Measurements from ENCODE around the gene TMEM86B. TPM values are rescaled to one million over a fixed set of nuclear protein-coding genes. Genes with fewer than 3 reads are reported as not detected.

Gene TMEM86B
- total RNA-seq, 1 experiment from 2014 or later: 4.2 TPM

DNA sequence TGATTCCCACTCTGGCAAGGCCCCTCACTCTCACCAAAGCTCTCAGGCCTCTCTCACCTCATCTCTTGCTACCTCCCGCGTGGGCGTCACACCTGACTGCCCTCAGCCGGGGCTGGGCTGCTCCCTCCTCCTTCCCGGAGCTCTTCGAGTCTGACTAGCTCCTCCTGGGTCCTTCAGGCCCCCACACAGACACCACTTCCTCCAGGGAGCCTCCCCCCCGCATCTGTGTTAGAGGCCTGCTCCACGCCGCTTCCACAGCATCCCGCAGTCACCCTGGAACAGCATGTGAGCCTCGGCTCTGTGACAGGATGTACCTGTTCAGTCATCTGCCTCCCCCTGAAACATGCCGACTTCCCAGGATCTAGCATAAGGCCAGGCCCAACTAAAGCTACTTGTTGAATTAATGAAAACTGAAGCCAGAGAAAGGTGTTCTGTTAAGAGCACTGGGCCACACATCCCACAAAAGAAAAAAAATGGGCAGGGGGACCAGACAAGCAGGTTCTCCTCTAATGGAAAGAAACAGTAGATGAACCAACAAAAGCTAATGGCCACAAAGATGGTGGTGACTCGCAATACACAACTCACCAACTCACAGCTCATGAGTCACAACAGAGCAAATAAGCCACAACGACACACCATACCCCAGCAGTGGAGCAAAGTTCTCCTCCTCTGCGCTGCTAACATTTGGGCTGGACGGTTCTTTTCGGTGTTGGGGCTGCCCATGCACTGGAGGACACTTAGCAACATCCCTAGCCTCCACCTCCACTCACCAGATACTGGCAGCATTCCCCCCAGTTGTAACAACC, 27.3 kb upstream of the TMEM86B start:
- peak; percentile 20 for DNase-seq (ENCODE audit: unreplicated experiment)
- peaks cover 24% of the 10 kb centered on the region for H3K36me3 Mint-ChIP-seq (ENCODE audit: insufficient read depth, unreplicated experiment)
- peak overlapping the region; percentile 88 for H3K4me3 Mint-ChIP-seq (ENCODE audit: unreplicated experiment)
- intact Hi-C loops (cut with micrococcal nuclease): loop anchor here (5.0 kb wide), 1 partner anchor 89 kb away; the partner anchor contains the start of gene DNAAF3
- TF ChIP-seq, protein P1, sequence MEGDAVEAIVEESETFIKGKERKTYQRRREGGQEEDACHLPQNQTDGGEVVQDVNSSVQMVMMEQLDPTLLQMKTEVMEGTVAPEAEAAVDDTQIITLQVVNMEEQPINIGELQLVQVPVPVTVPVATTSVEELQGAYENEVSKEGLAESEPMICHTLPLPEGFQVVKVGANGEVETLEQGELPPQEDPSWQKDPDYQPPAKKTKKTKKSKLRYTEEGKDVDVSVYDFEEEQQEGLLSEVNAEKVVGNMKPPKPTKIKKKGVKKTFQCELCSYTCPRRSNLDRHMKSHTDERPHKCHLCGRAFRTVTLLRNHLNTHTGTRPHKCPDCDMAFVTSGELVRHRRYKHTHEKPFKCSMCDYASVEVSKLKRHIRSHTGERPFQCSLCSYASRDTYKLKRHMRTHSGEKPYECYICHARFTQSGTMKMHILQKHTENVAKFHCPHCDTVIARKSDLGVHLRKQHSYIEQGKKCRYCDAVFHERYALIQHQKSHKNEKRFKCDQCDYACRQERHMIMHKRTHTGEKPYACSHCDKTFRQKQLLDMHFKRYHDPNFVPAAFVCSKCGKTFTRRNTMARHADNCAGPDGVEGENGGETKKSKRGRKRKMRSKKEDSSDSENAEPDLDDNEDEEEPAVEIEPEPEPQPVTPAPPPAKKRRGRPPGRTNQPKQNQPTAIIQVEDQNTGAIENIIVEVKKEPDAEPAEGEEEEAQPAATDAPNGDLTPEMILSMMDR (IDR thresholded peaks at IDR 0.05; ENCODE audit: unreplicated experiment): no peak
- CTCF ChIA-PET: interaction anchor here (0.6 to 1.3 kb wide), 8 partner anchors 11 to 1365 kb away, joined by 3 to 6 read pairs (median 3); no protein-coding TSS in a partner anchor
- H3K9me3 Mint-ChIP-seq (ENCODE audit: unreplicated experiment): no peaks in the 10 kb centered on the region
- no peaks in the 10 kb centered on the region for H3K27me3 Mint-ChIP-seq (ENCODE audit: insufficient read depth, unreplicated experiment)
- POLR2A ChIA-PET: interaction anchor here (0.5 to 3.3 kb wide), 7 partner anchors 23 to 138 kb away, joined by 3 to 16 read pairs (median 4); partner anchors contain the start of genes SYT5 and TMEM238
- BruUV-seq (replicated peaks): no TSS peak
- peak overlapping the region; percentile 92 for H3K27ac Mint-ChIP-seq (ENCODE audit: low read depth, unreplicated experiment)
- H3K4me1 Mint-ChIP-seq (ENCODE audit: insufficient read depth, unreplicated experiment): peaks cover 42% of the 10 kb centered on the region

DNA sequence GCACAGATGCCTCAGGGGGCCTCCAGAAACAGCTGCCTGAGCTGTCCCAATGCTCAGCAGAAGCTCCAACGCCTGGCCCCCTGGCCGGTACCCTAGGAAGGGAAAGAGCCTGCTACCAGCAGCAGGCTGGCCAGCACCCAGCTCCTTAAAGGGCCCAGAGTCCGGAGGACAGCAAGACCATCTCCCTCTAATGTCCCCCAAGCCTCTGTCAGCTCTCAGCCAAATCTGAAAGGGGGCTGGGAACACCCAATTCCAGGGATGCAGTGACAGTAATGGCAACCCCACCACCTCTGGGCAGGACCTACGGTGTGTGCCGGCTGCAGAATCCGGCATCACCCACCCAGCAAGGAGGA, 26.0 kb upstream of the TMEM86B start:
- H3K27me3 Mint-ChIP-seq (ENCODE audit: insufficient read depth, unreplicated experiment): no peaks in the 10 kb centered on the region
- H3K36me3 Mint-ChIP-seq (ENCODE audit: insufficient read depth, unreplicated experiment): peaks cover 22% of the 10 kb centered on the region
- CTCF ChIA-PET: interaction anchor here (0.7 to 1.0 kb wide), 2 partner anchors 107 to 190 kb away, joined by 3 read pairs; no protein-coding TSS in a partner anchor
- H3K4me3 Mint-ChIP-seq (ENCODE audit: unreplicated experiment): no peak overlapping the region
- intact Hi-C loops (cut with micrococcal nuclease): no loop called here
- H3K9me3 Mint-ChIP-seq (ENCODE audit: unreplicated experiment): no peaks in the 10 kb centered on the region
- POLR2A ChIA-PET: interaction anchor here (0.7 to 1.0 kb wide), 2 partner anchors 16 to 137 kb away, joined by 3 read pairs; no protein-coding TSS in a partner anchor
- BruUV-seq (replicated peaks): no TSS peak
- DNase-seq (ENCODE audit: unreplicated experiment): no peak
- H3K4me1 Mint-ChIP-seq (ENCODE audit: insufficient read depth, unreplicated experiment): peaks cover 45% of the 10 kb centered on the region
- TF ChIP-seq, protein P1 (IDR thresholded peaks at IDR 0.05; ENCODE audit: unreplicated experiment): no peak
- H3K27ac Mint-ChIP-seq (ENCODE audit: low read depth, unreplicated experiment): peak overlapping the region; percentile 92

DNA sequence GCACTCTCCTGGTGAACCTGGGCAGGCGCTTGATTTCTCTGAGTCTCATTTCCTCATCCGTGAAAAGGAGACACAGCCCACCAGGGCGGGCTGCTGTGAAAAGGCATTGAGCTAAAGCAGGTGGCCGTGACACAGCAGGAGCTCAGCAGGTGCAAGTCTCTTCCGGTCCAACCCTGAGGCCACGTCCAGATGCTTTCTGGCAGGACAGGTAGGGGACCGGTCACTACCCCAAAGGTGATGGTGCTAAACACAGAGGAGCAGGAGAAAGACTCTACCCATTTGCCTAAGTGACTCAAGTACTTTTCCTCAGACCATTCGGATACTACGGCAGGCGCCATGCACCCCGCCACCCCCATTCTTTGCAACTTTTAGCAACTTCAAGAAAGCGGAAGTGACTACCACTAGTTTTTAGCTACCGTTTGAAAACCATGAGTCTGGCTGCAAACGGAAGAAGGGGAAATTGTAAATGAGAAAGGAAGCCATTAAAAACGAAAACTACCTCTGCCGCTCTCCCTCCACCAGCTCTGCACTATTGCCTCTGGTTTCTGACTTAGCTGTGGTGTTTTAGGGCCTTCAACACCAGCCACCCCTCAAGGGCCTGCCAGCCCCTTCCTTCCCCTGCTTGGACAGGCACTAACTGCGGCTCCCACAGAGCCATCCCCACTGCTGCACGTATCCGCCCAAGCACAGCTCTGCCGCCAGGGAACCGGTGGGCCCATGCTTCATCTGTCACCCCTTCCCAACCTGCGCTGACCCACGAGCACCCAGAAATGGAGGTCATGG, 25.5 kb upstream of the TMEM86B start:
- CTCF ChIA-PET: interaction anchor here (0.5 to 1.0 kb wide), 4 partner anchors 100 to 353 kb away, joined by 3 to 6 read pairs (median 3); no protein-coding TSS in a partner anchor
- H3K27me3 Mint-ChIP-seq (ENCODE audit: insufficient read depth, unreplicated experiment): no peaks in the 10 kb centered on the region
- POLR2A ChIA-PET: interaction anchor here (0.7 to 1.0 kb wide), 2 partner anchors 16 to 116 kb away, joined by 3 to 4 read pairs; partner anchors contain the start of gene IL11

More for the DNA sequence above, 25.5 kb upstream of the TMEM86B start:
- H3K27ac Mint-ChIP-seq (ENCODE audit: low read depth, unreplicated experiment): peak overlapping the region; percentile 92
- no peak overlapping the region for H3K4me3 Mint-ChIP-seq (ENCODE audit: unreplicated experiment)
- TF ChIP-seq, protein P1 (IDR thresholded peaks at IDR 0.05; ENCODE audit: unreplicated experiment): no peak
- H3K36me3 Mint-ChIP-seq (ENCODE audit: insufficient read depth, unreplicated experiment): peaks cover 18% of the 10 kb centered on the region
- no peaks in the 10 kb centered on the region for H3K9me3 Mint-ChIP-seq (ENCODE audit: unreplicated experiment)
- DNase-seq (ENCODE audit: unreplicated experiment): no peak
- peaks cover 45% of the 10 kb centered on the region for H3K4me1 Mint-ChIP-seq (ENCODE audit: insufficient read depth, unreplicated experiment)
- BruUV-seq (replicated peaks): no TSS peak
- intact Hi-C loops (cut with micrococcal nuclease): no loop called here
